ENCODE results near the gene SLC15A4.
"Not testable (repeated sequence)": the region's sequence is repeated elsewhere in the genome, so short reads cannot be mapped to it uniquely, and the experiment has no call there.

SLC15A4 gene

DNA sequence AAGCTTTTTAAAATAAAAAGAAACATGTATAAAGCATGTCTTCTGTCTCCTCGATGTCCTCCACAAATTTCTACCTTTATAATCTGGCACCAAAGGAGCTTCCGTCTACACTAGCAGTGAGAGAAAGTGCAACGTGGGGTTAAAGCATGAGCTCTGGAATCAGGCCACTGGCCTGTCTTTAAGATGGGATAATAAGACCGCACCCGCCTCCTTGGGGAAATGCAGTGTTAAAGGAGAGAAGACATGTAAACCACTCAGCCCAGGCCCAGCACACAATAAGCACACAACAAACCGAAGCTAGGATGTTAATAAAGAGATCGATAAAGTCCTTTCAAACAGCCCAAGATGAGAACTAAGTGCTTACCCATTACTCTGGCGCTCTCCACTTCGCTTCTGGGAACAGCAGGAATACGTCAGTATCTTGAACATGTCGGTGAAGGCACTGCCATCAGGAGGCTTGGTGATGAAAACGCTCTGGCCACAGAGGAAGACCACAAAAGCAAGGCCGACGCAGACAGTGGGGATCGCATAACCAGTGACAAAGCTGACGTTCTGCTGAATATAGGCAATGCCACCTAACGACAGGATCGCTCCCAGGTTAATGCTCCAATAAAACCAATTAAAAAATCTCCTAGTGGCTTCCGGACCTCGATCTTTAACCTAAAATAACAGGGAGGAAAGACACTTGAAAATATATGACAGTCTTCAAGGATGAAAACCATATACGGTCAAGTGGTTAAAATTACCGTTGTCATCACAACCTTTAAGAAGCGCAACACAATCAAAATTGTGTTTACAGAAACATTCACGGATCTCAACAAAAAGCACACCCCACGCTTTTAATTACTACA, 9.1 kb downstream of the SLC15A4 start:
- DNase-seq (ENCODE audit: low read depth in 2 of 2), result peak in 1 of 2 donors; percentile 31

DNA sequence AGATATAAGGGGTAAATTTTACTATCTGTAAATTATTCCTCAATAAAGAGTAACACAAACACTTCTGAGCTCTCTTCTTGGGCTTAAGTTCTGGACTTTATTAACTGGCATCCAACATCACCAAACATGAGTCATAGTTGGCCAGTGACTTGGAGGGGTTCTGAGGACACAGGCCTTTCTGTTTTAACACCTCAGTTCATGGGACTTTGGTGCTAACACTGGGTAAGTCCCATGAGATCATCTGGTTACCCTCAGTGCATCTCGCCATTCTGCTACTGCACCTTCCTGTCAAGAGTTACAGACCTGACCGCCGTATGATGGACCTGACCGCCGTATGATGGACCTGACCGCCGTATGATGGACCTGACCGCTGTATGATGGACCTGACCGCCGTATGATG, 9.9 kb downstream of the SLC15A4 start:
- no peak for DNase-seq (ENCODE audit: low read depth in 2 of 2)

DNA sequence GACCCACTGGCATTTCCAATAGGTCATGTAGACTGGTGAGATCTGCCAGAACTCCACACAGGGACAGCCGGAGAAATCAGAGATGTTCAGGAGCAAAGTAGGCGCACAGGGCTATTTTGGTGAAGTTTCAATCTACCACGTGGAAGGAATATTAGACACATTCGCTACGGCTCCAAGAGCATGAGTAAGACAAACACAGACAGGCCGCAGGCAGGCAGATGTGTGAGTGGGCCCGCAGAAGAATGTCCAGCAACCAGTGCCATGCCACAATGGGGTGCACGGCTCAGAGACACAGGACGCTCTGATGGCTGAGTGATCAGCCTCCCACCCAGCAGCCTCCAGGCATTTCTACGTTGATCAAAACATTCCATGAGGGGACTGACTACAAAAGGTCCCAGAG, 10.4 kb downstream of the SLC15A4 start:
- no peak for DNase-seq (ENCODE audit: low read depth in 2 of 2)

DNA sequence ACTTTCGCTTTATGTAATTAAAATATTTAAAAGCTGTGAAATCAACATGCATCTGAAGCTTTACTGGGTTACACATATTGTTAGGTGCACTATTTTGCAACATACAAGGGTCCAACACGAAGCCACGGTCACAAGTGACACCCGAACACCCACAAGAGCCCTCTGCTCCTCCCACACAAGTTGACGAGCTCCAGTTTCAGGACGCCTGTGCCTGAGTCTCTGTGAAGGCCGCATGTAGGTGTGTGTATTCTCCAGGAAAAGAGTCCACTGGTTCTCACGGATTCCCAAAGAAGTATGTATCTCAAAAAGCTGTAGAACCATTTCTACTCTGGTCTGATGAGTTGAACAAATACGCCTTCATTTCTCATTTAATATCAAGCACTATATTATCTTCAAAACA, 12.0 kb downstream of the SLC15A4 start:
- DNase-seq (ENCODE audit: low read depth in 2 of 2), result no peak

DNA sequence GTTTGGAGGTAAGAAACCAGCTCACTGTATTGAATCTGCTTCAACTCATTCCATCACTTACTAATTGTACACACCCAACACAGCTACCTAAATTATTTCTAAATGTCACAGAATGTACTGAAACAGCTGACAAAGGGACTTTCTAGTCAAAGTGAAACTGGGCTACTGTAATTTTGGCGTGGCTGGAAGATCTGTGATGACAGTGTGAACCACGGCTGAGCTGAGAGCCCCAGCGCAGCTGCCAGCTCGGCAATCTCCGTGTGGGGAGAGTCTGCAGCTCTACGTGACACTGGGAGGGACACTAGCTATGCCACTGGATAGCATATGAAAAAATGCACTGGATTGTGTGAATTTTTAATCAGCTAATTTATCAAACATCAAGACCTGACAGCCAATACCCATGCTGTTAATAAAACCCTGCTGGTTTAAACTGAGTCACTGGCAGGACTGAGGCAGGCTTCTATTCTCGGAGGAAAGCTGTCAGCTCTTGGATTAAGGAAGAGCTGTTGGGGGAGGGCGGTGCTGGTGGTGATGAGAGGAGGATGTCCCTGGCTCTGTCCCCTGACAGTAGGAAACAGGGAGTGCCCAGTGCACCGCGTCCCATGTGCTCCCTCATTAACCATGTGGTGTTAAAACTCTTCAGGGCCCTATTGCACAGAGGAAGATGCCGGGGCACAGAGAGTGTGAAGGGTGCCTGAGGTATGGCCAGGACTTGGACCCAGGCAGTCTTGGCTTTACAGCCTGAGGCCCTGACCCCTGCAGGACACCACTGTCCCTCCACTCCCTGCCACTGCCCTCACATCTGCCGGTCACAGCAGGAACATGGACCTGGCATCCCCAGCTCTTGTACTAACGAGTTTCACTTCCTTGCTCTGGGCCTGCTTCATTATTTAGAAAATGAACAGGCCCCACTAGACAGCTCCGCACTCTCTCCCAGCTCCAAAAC, 13.3 kb downstream of the SLC15A4 start:
- DNase-seq (ENCODE audit: low read depth in 2 of 2), result peak in 1 of 2 donors; percentile 51

DNA sequence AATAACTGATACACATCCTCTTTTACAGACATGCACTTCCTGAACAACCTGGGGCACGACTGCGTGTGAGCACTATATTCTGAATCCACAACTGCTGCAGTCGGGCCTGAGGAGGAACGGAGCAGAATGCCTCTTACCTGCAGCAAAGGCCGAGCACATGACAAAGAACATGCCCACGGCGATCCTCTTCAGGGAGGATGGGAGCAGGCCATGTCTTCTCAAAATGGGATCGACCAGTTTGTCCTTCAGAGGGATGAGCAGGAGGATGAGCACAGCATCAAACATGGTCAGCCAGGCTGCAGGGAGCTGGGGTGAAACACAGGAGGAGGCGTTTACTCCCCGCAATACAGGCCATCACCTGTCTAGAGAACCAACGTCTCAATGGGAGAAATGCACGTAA, 15.1 kb downstream of the SLC15A4 start:
- DNase-seq (ENCODE audit: low read depth in 2 of 2), result no peak

DNA sequence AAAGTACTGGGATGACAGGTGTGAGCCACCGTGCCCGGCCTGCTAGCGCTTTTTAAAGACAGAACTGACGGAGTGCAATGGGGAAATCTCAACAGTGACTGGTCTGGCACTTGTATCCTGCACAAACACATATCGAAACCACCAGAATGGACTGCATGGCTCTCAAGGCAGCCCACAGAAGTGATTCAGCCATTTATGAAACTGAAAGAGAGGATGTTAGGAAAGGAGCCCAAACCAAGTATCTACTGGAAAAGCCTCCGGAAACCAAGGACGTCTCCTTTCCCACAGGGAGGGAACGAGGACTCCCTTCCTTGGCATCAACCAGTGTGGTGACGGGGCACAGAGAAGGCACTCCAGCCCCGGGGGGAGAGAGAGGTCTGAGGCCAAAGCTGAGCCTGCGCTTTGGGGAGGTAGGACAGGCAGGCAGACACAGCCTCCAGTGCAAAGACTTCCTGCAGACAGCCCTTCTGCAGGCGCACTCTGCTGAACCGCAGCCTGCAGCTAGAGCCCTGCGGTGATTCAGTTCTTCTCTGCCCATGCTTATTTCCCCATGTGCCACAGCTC, 16.5 kb downstream of the SLC15A4 start:
- DNase-seq (ENCODE audit: low read depth in 2 of 2), result no peak

DNA sequence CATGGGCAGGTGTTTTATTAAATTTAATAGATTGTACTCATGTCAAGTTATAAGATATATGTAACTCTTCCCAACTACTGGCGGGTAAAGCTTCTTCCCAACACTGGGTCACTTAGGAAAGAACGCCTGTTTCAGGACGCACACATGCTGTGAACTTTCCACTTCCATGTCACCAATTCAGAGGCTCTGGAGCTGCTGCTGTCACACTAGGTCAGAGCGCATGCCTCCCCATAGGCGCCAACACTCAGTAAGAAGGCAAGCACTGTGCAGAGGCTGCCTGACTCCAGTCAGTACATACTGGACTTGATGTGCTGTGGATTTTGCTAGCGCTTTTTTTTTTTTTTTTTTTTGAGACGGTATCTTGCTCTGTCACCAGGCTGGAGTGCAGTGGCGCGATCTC, 17.2 kb downstream of the SLC15A4 start:
- no peak for DNase-seq (ENCODE audit: low read depth in 2 of 2)

DNA sequence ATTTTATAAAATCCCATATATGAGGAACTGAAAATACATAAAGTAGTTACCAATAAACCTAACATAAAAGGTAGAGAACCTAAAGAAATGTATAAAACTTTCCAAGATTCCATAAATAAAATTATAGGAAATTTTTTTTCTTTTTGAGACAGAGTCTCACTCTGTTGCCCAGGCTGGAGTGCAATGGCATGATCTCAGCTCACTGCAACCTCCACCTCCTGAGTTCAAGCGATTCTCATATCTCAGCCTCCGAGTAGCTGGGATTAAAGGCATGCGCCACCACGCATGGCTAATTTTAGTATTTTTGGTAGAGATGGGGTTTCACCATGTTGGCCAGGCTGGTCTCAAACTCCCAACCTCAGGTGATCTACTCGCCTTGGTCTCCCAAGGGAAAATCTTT, 18.4 kb downstream of the SLC15A4 start:
- not testable (repeated sequence) for DNase-seq (ENCODE audit: low read depth in 2 of 2)

DNA sequence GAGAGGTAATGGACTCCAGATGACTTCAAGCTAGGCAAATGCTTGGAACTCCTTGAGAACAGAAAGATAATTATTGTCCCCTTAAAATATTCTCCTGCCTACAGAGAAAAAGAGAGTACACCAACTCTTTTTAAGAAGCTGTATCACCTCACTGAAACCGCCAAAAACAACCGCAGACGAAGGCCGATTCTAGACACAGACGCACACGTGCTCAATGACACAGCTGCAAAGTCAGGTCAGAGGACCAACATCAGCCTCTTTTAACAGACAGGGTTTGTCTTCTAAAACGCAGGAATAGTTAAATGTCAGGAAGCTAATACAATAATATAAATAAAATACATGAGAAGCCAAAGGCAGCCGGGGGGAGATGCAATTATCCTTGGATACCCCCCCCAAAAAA, 19.0 kb downstream of the SLC15A4 start:
- DNase-seq (ENCODE audit: low read depth in 2 of 2), result no peak

DNA sequence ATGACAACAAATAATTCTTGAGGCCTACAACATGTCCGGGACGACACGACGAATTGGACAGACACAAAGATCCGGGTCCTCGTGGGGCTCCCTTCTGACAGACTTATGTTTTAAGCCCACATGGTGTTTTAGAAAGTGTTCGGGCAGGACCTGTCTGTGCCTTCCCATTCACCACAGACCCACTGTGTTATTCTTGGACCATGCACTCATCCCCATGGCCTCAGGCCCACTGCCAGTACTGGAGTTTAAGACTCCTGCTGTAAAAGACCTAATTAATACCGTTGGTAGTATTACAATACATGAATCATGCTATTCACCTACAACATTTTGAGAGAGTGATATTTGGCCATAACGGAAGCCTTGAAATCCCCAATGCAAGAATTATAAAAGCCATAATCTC, 20.0 kb downstream of the SLC15A4 start:
- no peak for DNase-seq (ENCODE audit: low read depth in 2 of 2)

DNA sequence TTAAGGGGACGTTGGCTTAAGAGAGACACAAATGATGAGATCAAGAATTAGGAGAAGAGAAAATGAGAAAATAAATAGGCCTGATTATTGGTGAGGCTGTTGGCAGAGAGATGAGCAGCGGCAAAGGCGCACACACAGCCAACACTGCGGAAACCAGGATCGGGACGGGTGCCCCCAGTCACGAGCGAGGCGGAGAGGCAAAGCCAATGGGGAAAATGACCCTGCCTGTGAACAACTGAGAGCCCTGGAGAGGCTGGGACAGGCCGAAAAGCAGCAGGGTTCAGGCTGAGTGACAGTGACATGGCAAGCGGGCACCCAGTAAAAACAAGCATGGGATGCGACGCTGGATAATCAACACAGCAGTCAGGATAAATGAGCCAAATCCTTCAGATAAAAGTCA, 21.0 kb downstream of the SLC15A4 start:
- DNase-seq (ENCODE audit: low read depth in 2 of 2), result no peak

DNA sequence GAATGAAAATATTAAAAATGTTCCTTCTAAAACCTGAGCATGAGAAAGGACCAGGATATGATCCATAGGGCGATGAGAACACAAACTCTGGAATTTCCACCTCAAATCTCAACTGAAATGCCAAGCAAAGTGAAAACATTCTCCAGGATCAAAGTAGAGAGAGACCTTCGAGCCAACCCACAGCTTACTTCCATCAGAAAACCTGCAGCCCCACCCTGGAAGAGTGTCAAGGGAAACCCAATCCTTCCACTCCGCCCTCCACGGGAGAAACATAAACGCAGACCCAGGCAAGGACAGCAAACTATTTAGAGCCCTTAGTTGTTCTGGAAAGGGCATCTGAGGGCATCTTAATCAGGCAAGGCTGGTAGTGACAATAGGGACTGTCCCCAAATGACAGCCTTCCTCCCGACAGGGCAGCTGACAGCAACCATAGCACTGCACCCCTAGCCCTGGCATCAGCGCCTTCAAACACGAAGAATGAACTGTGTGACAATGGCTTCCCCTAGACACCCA, 21.8 kb downstream of the SLC15A4 start:
- no peak for DNase-seq (ENCODE audit: low read depth in 2 of 2)

DNA sequence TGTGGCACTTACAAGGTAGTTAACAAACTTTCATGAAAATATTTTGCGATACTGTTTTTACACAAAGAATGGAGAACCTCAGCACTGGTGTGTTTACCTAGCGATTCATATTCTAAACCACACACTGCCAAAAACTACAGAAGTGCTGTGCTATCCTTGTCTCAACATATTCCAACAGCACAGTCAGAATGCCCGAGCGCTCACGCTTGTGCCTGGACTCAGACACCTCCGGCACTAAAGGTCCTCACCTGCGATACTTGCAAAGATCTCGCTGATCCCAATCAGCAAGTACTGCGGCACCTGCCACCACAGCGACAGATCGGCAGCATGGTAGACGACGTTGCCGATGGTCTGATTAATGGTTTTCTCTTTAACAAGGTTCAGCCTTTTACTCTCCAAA, 23.2 kb downstream of the SLC15A4 start:
- DNase-seq (ENCODE audit: low read depth in 2 of 2), result no peak

DNA sequence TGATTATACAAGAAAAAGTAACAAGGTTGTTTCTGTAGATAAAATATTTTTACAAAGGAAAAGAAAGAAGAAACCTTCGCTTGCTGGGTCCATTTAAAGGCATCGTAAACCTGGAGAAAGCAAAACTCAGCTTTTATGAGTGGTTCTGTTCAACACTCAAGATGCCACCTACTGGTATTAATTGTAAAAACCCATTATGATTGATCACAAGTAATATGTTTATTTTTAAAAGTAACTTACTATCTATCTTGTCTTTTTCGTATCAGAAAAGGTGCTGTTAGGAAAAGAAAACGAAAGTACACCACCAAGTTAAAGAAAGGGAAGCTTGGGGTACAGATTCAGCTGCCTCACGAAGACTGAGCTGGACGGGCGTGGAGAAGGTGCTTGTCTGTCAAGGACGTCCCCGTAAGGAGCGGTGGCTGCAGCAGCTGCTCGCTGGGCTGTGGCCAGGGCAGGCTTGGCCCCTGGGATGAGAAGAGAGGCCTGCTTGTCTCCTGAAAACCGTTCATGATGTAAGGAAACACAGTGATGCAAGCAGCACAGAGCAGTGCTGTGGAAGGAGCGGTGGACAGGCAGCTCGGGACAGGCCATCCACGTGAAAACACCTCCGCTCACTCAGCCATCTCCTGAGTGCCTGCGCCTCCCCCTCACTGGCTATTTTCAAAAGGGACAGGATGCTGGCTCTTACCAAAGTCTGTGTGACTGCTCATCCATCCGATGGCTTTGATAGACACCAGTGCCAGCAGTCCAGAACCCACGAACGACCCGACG, 25.0 kb downstream of the SLC15A4 start:
- no peak for DNase-seq (ENCODE audit: low read depth in 2 of 2)

DNA sequence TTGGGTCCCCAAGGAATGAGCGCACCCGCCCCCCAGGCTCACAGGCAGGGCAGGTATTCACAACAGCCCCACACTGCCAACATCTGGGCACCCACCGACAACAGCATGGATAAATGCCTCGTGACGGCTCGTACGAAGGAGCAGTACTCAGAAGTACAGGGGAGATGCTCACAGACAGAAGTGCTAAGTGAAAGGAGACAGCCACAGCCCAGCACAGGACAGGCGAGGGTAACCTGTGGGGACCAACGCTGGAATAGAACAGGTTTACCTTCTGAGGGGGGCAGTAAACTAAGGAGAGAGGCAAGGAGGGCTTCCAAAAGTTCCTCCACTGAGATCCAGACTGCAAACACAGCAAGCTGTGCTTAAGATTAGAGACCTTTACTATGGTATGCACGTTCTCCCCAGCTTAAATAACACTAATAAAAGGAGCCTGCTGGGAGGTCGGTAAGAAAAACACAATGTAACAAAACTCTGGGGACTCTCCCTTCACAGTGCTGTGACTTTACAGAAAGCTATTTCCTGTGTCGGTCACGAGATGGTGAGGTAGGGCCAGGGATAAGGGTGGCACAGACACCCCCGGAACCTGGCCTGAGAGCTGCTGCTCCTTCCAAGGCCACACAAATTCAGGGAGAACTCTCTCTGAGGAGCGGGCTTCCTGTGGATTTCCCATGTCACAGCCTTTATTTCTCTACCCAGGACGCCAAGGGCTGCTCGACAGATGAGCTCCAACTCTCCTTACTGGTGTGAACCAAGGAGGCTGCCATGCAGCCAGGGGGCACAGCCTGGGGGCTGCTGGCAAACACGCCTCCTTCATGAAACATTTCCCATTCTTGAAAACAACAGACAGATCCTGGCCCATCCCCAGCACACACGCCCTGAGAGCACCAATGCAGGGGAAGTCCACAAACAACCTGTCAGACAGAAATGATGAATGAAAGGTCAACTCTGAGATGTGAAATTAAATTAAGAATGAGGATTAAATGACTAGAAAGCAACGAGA, 26.3 kb downstream of the SLC15A4 start:
- no peak for DNase-seq (ENCODE audit: low read depth in 2 of 2)

DNA sequence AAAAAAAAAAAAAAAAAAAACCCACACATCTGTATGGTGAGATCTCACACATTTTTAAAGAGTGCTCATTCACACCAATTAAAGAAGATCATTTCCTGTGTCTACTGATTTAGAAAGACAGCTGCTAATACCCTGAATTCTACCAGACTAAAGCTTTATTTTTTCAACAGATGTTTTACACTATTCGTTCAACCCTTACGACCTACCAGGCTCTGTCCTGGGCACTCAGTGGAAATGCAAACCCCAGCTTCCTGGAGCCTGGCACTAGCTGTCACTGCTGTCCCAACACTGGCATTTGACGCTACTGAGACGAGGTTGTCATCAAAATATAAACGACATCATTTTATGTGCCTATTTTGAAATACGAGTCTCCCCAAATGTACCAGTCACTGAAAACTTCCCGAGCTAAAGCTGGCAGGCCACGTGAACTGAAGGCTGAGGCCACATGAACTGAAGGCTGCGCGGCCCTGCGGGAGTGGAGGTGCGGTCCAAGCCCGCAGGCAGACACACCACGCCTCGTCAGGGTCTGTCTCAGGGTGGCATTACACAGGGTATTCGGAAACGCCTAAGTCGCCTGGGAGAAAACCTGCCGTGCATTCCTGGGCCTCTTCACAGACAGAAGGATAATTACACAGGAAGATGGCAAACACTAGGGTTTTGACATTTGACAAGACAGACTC, 27.2 kb downstream of the SLC15A4 start:
- DNase-seq (ENCODE audit: low read depth in 2 of 2), result no peak

DNA sequence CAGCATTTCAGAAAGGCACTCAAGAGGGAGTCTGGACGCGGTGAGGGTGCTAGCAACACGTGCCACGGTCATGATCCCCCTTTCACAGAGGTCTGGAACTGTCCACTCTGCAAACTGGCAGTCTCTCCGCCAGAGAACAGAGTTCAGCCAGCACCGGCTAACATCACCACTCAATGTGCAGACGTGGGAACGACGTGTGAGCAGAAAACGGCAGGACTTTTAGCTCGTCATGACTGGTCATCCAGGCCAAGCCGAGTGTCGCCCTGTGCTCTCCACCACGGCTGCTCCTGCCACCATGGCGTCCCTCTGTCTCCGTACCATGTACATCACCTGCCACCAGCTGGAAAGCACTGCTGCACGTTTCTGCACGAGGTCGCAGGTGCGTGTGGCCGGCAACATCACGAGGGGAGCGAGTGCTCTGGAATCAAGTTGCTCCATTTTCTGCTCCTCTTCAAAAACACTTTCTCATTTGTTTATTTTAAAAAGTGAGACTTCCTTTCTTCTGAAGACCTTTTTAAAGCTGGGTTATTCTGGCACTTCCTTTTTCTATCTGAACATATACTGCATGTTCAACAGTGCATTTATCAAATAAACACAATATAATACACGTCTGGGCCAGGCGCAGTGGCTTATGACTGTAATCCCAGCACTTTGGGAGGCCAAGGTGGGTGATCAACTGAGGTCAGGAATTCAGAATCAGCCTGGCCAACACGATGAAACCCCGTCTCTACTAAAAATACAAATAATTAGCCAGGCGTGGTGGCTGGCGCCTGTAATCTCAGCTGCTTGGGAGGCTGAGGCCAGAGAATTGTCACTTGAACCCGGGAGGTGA, 28.0 kb downstream of the SLC15A4 start:
- DNase-seq (ENCODE audit: low read depth in 2 of 2), result no peak

All from stimulated activated CD8-positive, alpha-beta memory T cell treated with anti-CD3 and anti-CD28 coated beads, Interleukin-7, amount 100 ng/mL, for 4 hours (primary cell).